Fibroblast of lung (primary cell): Measurements from ENCODE around the gene PTS. TPM values are rescaled to one million over a fixed set of nuclear protein-coding genes. Genes with fewer than 3 reads are reported as not detected.

Source experiments
- DNase-seq, 2 donors: peaks; one replicate each; pipeline versions ENCODE4 v3.0.0 to v3.0.0-alpha.2; 2010; ENCODE audit warnings: low read depth in 2 of 2
- H2AFZ ChIP-seq: 2 replicates; pipeline ENCODE4 v1.5.1; 2012; ENCODE audit warnings: low read length, control low read depth, inconsistent platforms
- H3K27ac ChIP-seq: 2 replicates; pipeline ENCODE4 v1.5.1; 2011; ENCODE audit warnings: low read length, control low read depth; ENCODE audit not compliant: insufficient read depth
- H3K27me3 ChIP-seq: 2 replicates; pipeline ENCODE4 v1.5.1; 2011; ENCODE audit warnings: mild to moderate bottlenecking, low read length; ENCODE audit not compliant: control insufficient read depth, insufficient read depth
- H3K36me3 ChIP-seq: 2 replicates; pipeline ENCODE4 v1.5.1; 2011; ENCODE audit warnings: low read length; ENCODE audit not compliant: control insufficient read depth, insufficient read depth
- H3K4me1 ChIP-seq: 2 replicates; pipeline ENCODE4 v1.5.1; 2011; ENCODE audit warnings: low read length; ENCODE audit not compliant: control insufficient read depth, insufficient read depth; ENCODE audit errors: extremely low read depth
- H3K4me2 ChIP-seq: 2 replicates; pipeline ENCODE4 v1.5.1; 2011; ENCODE audit warnings: low read length, control low read depth; ENCODE audit not compliant: insufficient read depth; ENCODE audit errors: extremely low read depth
- H3K4me3 ChIP-seq, 4 experiments: fragments of 200-600 bp in 1 of 4; sonication (generic) in 1 of 4; replicated peaks in 1 of 4; 2 replicates each; pipeline ENCODE4 v1.5.1; 2011 to 2016; ENCODE audit warnings: low read length in 4 of 4, low read depth in 3 of 4, mild to moderate bottlenecking in 3 of 4, control low read depth in 2 of 4, inconsistent platforms in 1 of 4, mixed read lengths in 1 of 4; ENCODE audit not compliant: insufficient read depth in 1 of 4; ENCODE audit errors: control extremely low read depth in 1 of 4
- H3K79me2 ChIP-seq: 2 replicates; pipeline ENCODE4 v1.5.1; 2012; ENCODE audit warnings: mild to moderate bottlenecking, low read length, inconsistent platforms; ENCODE audit not compliant: control insufficient read depth, insufficient read depth
- H3K9ac ChIP-seq: 2 replicates; pipeline ENCODE4 v1.5.1; 2011; ENCODE audit warnings: mild to moderate bottlenecking, low read length, control low read depth; ENCODE audit not compliant: insufficient read depth
- H3K9me3 ChIP-seq: 2 replicates; pipeline ENCODE4 v1.5.1; 2012; ENCODE audit warnings: low read depth, low read length; ENCODE audit not compliant: control insufficient read depth, insufficient read depth
- H4K20me1 ChIP-seq: 2 replicates; pipeline ENCODE4 v1.5.1; 2011; ENCODE audit warnings: low read length; ENCODE audit not compliant: control insufficient read depth, insufficient read depth; ENCODE audit errors: extremely low read depth
- EZH2 ChIP-seq: IDR thresholded peaks from 2 replicates; pipeline ENCODE4 v1.5.1; 2012; ENCODE audit warnings: low read length, control low read depth, mild to moderate bottlenecking; ENCODE audit errors: missing control alignments
- polyA plus RNA-seq, 2 donors: library from polyadenylated mRNA; depleted of rRNA in 1 of 2; stranded (reverse) in 1 of 2; unstranded in 1 of 2; fragments of >200 nt; gene quantifications; 2 replicates each; pipeline ENCODE4 v1.2.1, GENCODE V29; 2011 to 2012; ENCODE audit warnings: missing spikeins in 1 of 2
- total RNA-seq: library from RNA; depleted of rRNA; stranded (reverse); fragments of >200 nt; gene quantifications from 2 replicates; pipeline ENCODE4 v1.2.1, GENCODE V29; 2014
- TF ChIP-seq, protein P1 (sequence below), 2 donors: IDR thresholded peaks in 1 of 2; conservative IDR thresholded peaks in 1 of 2; 1 replicate in 1 of 2; 2 replicates in 1 of 2; pipeline ENCODE4 v1.5.1; 2011 to 2012; ENCODE audit warnings: low read length in 2 of 2, control low read depth in 1 of 2, inconsistent platforms in 1 of 2, low read depth in 1 of 2, mild to moderate bottlenecking in 1 of 2

PTS gene
- total and polyA plus RNA-seq, 2 donors (not counting 1 experiment from before 2014, with no cell fraction given): 47.4 to 69.0 TPM

DNA sequence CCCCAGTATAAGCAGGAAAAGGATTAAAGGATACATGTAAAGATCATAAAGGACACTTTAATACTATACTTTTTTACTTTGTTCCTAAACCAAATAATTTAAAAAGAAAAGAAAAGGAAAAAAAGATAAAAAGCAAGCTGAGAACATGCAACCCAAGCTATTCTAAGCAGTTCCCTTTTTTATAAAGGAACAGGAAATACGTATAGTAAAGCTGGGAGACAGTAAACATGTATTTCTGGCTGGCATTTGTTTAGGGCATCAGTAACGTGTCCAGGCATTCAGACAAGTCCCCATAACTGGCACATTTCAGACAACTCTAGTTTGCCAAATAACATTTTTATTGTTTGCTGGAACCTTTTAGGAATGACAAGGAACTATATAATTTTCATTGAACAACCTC, 26.0 kb upstream of the PTS start:
- no peaks in the 10 kb centered on the region for H3K79me2 ChIP-seq

DNA sequence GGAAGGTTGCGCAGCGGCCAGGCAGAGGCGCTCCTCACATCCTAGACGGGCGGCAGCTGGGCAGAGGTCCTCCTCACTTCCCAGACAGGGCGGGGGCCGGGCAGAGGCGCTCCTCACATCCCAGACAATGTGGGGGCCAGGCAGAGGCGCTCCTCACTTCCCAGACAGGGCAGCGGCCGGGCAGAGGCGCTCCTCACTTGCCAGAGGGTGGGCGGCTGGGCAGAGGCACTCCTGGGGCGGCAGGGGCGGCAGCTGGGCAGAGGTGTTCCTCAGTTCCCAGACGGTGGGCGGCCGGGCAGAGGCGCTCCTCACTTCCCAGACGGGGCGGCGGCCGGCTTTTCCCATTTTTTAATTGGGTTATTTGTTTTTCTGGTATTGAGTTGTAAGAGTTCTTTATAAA, 20.2 kb upstream of the PTS start:
- no peak overlapping the region for H2AFZ ChIP-seq
- H3K27me3 ChIP-seq: no peaks in the 10 kb centered on the region
- no peaks in the 10 kb centered on the region for H3K4me1 ChIP-seq
- no peaks in the 10 kb centered on the region for H4K20me1 ChIP-seq
- H3K9me3 ChIP-seq: no peaks in the 10 kb centered on the region
- DNase-seq: no peak
- H3K27ac ChIP-seq: no peak overlapping the region
- TF ChIP-seq, protein P1, sequence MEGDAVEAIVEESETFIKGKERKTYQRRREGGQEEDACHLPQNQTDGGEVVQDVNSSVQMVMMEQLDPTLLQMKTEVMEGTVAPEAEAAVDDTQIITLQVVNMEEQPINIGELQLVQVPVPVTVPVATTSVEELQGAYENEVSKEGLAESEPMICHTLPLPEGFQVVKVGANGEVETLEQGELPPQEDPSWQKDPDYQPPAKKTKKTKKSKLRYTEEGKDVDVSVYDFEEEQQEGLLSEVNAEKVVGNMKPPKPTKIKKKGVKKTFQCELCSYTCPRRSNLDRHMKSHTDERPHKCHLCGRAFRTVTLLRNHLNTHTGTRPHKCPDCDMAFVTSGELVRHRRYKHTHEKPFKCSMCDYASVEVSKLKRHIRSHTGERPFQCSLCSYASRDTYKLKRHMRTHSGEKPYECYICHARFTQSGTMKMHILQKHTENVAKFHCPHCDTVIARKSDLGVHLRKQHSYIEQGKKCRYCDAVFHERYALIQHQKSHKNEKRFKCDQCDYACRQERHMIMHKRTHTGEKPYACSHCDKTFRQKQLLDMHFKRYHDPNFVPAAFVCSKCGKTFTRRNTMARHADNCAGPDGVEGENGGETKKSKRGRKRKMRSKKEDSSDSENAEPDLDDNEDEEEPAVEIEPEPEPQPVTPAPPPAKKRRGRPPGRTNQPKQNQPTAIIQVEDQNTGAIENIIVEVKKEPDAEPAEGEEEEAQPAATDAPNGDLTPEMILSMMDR (conservative IDR thresholded peaks at IDR 0.05 in 1 of 2, IDR thresholded peaks at IDR 0.05 in 1 of 2; ENCODE audit: low read depth in 1 of 2, low read length in 2 of 2): no peak
- no peak for TF ChIP-seq EZH2
- H3K79me2 ChIP-seq: no peaks in the 10 kb centered on the region
- H3K9ac ChIP-seq: no peak overlapping the region
- no peak overlapping the region for H3K4me2 ChIP-seq
- no peaks in the 10 kb centered on the region for H3K36me3 ChIP-seq
- H3K4me3 ChIP-seq: no peak overlapping the region

More for the DNA sequence above, 26.0 kb upstream of the PTS start:
- Histone ChIP-seq H3K27ac (no peak overlapping the region), H2AFZ (no peak overlapping the region), H4K20me1 (no peaks in the 10 kb centered on the region), H3K4me3 (no peak overlapping the region), H3K4me1 (no peaks in the 10 kb centered on the region), H3K36me3 (no peaks in the 10 kb centered on the region), H3K4me2 (no peak overlapping the region), H3K27me3 (no peaks in the 10 kb centered on the region), H3K9me3 (no peaks in the 10 kb centered on the region), H3K9ac (no peak overlapping the region)
- DNase-seq: no peak
- TF ChIP-seq, protein P1 (conservative IDR thresholded peaks at IDR 0.05 in 1 of 2, IDR thresholded peaks at IDR 0.05 in 1 of 2; ENCODE audit: low read depth in 1 of 2, low read length in 2 of 2): no peak
- TF ChIP-seq EZH2: no peak

DNA sequence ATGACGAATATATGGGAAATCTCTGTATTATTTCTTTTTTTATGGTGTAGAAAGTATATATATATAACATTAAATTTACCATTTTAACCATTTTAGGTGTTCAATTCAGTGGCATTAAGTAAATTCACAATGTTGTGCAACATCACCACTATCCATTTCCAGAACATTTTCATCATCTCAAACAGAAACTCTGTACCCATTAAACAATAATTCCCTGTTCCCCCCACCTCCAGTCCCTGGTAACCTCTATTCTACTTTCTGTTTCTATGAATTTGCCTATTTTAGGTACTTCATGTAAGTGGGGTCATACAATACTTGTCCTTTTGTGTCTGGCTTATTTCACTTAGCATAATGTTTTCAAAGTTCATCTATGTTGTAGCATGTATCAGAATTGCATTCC, 15.3 kb upstream of the PTS start:
- Histone ChIP-seq H3K9ac (no peak overlapping the region), H3K27me3 (no peaks in the 10 kb centered on the region), H3K4me2 (no peak overlapping the region), H3K4me1 (peaks cover 2% of the 10 kb centered on the region), H4K20me1 (no peaks in the 10 kb centered on the region), H3K4me3 (no peak overlapping the region), H2AFZ (no peak overlapping the region), H3K36me3 (no peaks in the 10 kb centered on the region), H3K9me3 (no peaks in the 10 kb centered on the region), H3K79me2 (no peaks in the 10 kb centered on the region), H3K27ac (no peak overlapping the region)
- no peak for DNase-seq
- TF ChIP-seq, protein P1 (conservative IDR thresholded peaks at IDR 0.05 in 1 of 2, IDR thresholded peaks at IDR 0.05 in 1 of 2; ENCODE audit: low read depth in 1 of 2, low read length in 2 of 2): no peak
- no peak for TF ChIP-seq EZH2
